Measurements from ENCODE around the gene ACOT12. TPM values are rescaled to one million over a fixed set of nuclear protein-coding genes. Genes with fewer than 3 reads are reported as not detected.

The ACOT12 gene
- total RNA-seq (0.21 TPM), polyA plus RNA-seq (0.05 TPM)

- DNase-seq (ENCODE audit: extremely low spot score), result no peak
Observed at GRCh38 chr5:81393783-81394718, at the start of gene ACOT12. ACOT12 (minus strand) TSS chr5:81394134; CDS start chr5:81394114, 20 bp downstream.

DNA sequence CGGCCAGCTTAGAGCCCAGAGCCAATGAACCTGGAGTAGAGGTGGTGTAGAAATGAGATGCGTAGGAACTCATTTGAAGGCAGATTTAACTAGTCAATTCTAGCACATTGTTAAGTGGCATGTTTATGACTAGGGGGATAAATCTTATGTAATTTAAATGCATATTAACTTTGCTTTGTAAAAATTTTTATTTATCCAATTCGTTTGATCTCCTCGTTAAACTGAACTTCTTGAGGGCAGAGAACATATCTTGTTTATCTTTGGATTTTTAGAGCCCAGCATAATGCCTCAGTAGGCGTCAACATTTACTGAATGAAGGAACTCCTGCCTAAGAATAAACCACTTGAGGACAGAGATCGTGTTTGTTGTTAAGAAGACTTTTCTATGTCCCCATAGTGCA is 41.1 kb upstream of the ACOT12 start:
- no peak for DNase-seq (ENCODE audit: extremely low spot score)
- no peak overlapping the region for H3K27ac ChIP-seq (ENCODE audit: low read depth)
- no peak overlapping the region for H3K4me3 ChIP-seq (ENCODE audit: low read depth, low read length)
- no peaks in the 10 kb centered on the region for H3K4me1 ChIP-seq (ENCODE audit: insufficient read depth)
- H3K36me3 ChIP-seq (ENCODE audit: insufficient read depth), result no peaks in the 10 kb centered on the region
- 50% methylated on average over 6 of the region's 6 CpGs for WGBS

More at GRCh38 chr5:81393783-81394718, at the start of gene ACOT12:
- H3K36me3 ChIP-seq (ENCODE audit: insufficient read depth), result no peaks in the 10 kb centered on the region
- no peaks in the 10 kb centered on the region for H3K4me1 ChIP-seq (ENCODE audit: insufficient read depth)
- H3K27ac ChIP-seq (ENCODE audit: low read depth), result no peak within 1 kb of the TSS
- WGBS, result 3% methylated on average over 77 of the region's 77 CpGs
- peak within 1 kb of the TSS; percentile 58 for H3K4me3 ChIP-seq (ENCODE audit: low read depth, low read length)

GRCh38 chr5:81429985-81430384 is 36.1 kb upstream of the ACOT12 start:
- Histone ChIP-seq H3K27ac (ENCODE audit: low read depth) (no peak overlapping the region), H3K36me3 (ENCODE audit: insufficient read depth) (no peaks in the 10 kb centered on the region), H3K4me1 (ENCODE audit: insufficient read depth) (peaks cover 1% of the 10 kb centered on the region), H3K4me3 (ENCODE audit: low read depth, low read length) (no peak overlapping the region)
- no peak for DNase-seq (ENCODE audit: extremely low spot score)

- no peak overlapping the region for H3K4me3 ChIP-seq (ENCODE audit: low read depth, low read length)
- no peak for DNase-seq (ENCODE audit: extremely low spot score)
- WGBS, result 89% methylated on average over 3 of the region's 3 CpGs
- H3K36me3 ChIP-seq (ENCODE audit: insufficient read depth), result no peaks in the 10 kb centered on the region
- H3K27ac ChIP-seq (ENCODE audit: low read depth), result no peak overlapping the region
- peaks cover 1% of the 10 kb centered on the region for H3K4me1 ChIP-seq (ENCODE audit: insufficient read depth)
Observed at GRCh38 chr5:81429363-81429762, 35.4 kb upstream of the ACOT12 start.

DNA sequence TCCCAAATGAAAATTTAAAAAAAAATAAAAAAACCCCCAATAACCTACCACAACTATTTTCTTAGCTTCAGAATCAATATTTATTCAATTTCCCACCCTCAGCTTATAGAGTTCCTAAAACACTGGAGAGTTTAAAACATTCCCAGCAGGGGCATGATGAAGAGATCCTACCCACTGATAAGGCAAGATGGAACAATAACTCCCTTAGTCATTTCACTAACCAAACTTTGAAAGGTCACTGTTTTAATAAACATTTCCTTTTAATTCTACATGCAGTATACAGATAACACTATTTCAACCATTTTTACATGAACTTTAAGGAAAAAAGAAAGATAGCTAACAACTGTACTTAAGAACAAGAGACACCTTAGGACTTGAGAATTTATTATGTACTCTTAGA is 34.9 kb upstream of the ACOT12 start:
- no peaks in the 10 kb centered on the region for H3K36me3 ChIP-seq (ENCODE audit: insufficient read depth)

DNA sequence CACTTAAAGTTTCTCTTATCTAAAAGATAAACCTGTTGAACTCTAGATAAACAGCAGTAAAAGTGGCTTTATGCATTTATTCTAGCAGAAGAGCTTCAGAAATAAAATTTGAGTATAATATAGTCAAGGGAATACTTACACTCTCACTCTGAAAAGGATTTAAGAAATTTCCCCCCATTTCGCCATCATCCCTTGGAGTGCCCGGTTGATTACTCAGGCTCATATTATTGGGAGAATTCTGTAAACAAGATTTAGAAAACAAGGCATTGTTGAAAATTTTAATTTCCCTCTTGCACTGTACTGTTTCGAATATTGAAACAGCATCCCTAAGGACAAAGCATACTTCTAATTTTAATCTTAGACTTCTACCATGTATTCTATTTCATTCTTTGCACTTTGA is 34.5 kb upstream of the ACOT12 start:
- 82% methylated on average over 3 of the region's 3 CpGs for WGBS
- Histone ChIP-seq H3K36me3 (ENCODE audit: insufficient read depth) (no peaks in the 10 kb centered on the region), H3K4me1 (ENCODE audit: insufficient read depth) (peaks cover 1% of the 10 kb centered on the region), H3K27ac (ENCODE audit: low read depth) (no peak overlapping the region), H3K4me3 (ENCODE audit: low read depth, low read length) (no peak overlapping the region)
- DNase-seq (ENCODE audit: extremely low spot score), result no peak

More for the DNA sequence above, 34.9 kb upstream of the ACOT12 start:
- H3K4me3 ChIP-seq (ENCODE audit: low read depth, low read length), result no peak overlapping the region
- DNase-seq (ENCODE audit: extremely low spot score), result no peak
- peaks cover 1% of the 10 kb centered on the region for H3K4me1 ChIP-seq (ENCODE audit: insufficient read depth)
- no peak overlapping the region for H3K27ac ChIP-seq (ENCODE audit: low read depth)

DNA sequence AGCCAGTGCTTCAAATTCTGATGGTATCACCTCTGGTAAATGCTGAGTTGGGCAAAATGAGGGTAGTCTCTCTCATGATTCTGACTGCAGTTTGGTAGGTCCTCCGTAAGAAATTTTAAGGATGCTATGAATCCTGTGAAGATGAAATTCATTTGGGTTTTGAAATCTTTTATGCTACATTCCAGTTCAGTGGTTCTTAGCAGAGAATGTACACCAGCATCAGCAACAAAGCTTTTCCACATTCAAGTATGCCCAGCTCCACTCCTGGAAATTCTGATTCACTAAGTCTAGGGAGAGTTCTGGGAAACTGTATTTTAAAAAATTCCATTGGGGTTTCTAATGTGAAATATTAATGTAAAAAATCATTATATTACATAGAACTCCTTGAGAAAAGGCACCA is 33.6 kb upstream of the ACOT12 start:
- H3K27ac ChIP-seq (ENCODE audit: low read depth), result no peak overlapping the region
- WGBS, result 96% methylated on average over 1 of the region's 1 CpG
- H3K4me3 ChIP-seq (ENCODE audit: low read depth, low read length), result no peak overlapping the region
- no peaks in the 10 kb centered on the region for H3K36me3 ChIP-seq (ENCODE audit: insufficient read depth)
- no peak for DNase-seq (ENCODE audit: extremely low spot score)
- peaks cover 1% of the 10 kb centered on the region for H3K4me1 ChIP-seq (ENCODE audit: insufficient read depth)

GRCh38 chr5:81426359-81427030 is 32.6 kb upstream of the ACOT12 start:
- DNase-seq (ENCODE audit: extremely low spot score), result no peak
- 48% methylated on average over 3 of the region's 3 CpGs for WGBS
- H3K27ac ChIP-seq (ENCODE audit: low read depth), result no peak overlapping the region
- H3K36me3 ChIP-seq (ENCODE audit: insufficient read depth), result peaks cover 1% of the 10 kb centered on the region
- no peak overlapping the region for H3K4me3 ChIP-seq (ENCODE audit: low read depth, low read length)
- peaks cover 1% of the 10 kb centered on the region for H3K4me1 ChIP-seq (ENCODE audit: insufficient read depth)

DNA sequence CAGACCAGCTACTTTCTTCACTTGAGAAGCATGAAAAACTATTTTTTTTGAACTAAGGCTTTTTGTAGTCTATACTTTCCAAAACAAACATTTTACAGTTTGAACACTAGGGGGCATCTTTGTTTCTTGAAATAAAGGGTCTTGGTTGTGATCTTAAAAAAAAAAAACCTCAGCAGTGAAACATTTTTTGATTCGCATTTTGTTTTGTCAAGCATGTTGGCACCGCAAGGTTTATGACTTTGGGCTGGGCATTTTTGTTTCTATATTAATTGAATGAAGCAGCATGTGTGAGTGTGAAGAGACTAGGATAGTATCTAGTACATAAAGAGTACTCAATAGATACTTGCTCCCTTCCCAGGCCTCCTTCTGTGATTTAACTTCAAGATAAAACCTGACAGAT is 31.6 kb upstream of the ACOT12 start:
- Histone ChIP-seq H3K27ac (ENCODE audit: low read depth) (no peak overlapping the region), H3K4me1 (ENCODE audit: insufficient read depth) (peaks cover 1% of the 10 kb centered on the region), H3K36me3 (ENCODE audit: insufficient read depth) (peaks cover 1% of the 10 kb centered on the region), H3K4me3 (ENCODE audit: low read depth, low read length) (no peak overlapping the region)
- peak; percentile 10 for DNase-seq (ENCODE audit: extremely low spot score)
- 3% methylated on average over 2 of the region's 2 CpGs for WGBS

DNA sequence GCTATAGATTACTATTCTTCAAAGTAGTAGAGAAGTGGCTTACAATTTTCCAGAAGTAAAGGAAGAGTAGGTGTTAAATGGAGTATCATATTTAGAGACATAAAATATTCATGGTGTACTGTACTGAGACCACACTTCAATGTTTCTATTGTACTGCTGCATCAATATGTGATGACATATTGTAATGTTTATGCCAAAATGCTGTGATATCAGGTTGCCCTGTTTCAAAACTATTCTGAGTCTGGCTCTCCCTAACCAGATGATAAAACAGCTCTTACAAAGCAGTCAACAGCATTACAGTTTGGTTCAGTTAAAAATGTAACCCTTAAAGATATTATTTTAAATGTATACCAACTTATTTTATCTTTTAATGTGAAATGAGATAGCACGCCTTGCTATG is 30.8 kb upstream of the ACOT12 start:
- DNase-seq (ENCODE audit: extremely low spot score), result no peak
- Histone ChIP-seq H3K4me1 (ENCODE audit: insufficient read depth) (peaks cover under 1% of the 10 kb centered on the region), H3K4me3 (ENCODE audit: low read depth, low read length) (no peak overlapping the region), H3K36me3 (ENCODE audit: insufficient read depth) (peaks cover 3% of the 10 kb centered on the region), H3K27ac (ENCODE audit: low read depth) (no peak overlapping the region)
- 93% methylated on average over 1 of the region's 1 CpG for WGBS

GRCh38 chr5:81422671-81423070 is 28.7 kb upstream of the ACOT12 start:
- 39% methylated on average over 2 of the region's 2 CpGs for WGBS
- Histone ChIP-seq H3K27ac (ENCODE audit: low read depth) (no peak overlapping the region), H3K4me3 (ENCODE audit: low read depth, low read length) (no peak overlapping the region), H3K4me1 (ENCODE audit: insufficient read depth) (no peaks in the 10 kb centered on the region), H3K36me3 (ENCODE audit: insufficient read depth) (peaks cover 3% of the 10 kb centered on the region)
- DNase-seq (ENCODE audit: extremely low spot score), result no peak

DNA sequence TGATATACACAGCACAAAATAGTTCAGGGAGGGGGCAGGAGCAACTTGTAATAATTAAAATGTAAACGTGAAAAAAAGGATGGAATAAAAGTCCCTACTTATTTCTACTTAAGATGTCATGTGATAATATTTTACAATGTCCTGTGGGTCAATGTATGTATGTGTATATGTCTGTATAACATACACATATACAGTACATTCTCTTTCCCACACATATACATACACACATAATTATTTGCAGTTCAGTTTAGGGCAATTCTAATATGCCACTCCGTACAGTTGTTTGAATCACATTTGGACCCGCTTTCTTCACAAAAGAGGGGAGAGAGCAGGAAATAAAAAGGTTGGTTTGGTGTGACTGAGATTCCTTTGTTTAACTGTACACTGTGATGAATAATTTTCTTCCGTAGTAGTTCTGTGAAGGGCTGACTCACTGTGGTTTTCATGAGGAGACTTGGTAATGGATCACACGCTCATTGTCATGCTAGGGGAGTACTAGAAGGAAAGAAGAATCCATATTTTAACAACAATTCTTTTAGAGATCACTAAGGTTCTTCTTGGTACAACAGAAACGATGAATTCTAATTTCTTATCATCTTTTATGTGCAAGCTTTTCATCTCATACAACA is 26.2 kb upstream of the ACOT12 start:
- Histone ChIP-seq H3K27ac (ENCODE audit: low read depth) (no peak overlapping the region), H3K36me3 (ENCODE audit: insufficient read depth) (peaks cover 3% of the 10 kb centered on the region), H3K4me1 (ENCODE audit: insufficient read depth) (no peaks in the 10 kb centered on the region), H3K4me3 (ENCODE audit: low read depth, low read length) (no peak overlapping the region)
- no peak for DNase-seq (ENCODE audit: extremely low spot score)
- 72% methylated on average over 6 of the region's 6 CpGs for WGBS

DNA sequence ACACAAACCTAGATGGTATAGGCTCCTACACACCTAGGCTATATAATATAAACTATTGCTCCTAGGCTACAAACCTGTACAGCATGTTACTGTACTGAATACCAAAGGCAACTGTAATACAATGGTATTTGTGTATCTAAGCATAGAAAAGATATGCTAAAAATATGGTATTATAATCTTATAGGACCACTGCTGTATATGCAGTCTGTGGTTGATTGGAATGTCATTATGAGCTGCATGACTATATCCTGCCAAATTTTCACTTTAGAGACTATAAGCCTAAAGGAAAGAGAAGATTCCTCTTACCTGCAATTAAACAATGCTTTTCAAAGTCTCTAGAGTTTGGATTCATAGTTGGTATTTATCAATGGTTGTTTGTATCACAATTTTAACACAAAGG is 24.7 kb upstream of the ACOT12 start:
- peaks cover 3% of the 10 kb centered on the region for H3K36me3 ChIP-seq (ENCODE audit: insufficient read depth)
- no peak for DNase-seq (ENCODE audit: extremely low spot score)
- no peak overlapping the region for H3K4me3 ChIP-seq (ENCODE audit: low read depth, low read length)
- no peak overlapping the region for H3K27ac ChIP-seq (ENCODE audit: low read depth)
- H3K4me1 ChIP-seq (ENCODE audit: insufficient read depth), result no peaks in the 10 kb centered on the region

DNA sequence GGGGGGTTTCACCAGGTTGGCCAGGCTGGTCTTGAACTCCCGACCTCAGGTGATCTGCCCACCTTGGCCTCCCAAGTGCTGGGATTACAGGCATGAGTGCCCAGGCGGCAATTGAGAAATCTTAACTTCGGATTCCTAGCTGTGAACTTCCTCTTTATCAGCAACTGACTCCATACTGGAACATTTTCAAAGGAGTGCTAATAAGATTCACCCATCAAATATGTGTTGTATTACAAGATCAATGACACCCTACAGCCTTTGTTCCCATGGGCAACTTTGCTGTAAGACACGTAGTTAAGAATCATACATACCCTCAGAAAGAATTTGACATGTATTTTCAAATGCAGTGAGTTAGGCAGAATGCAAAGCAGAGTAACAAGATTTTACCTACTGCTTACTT is 23.1 kb upstream of the ACOT12 start:
- WGBS, result 91% methylated on average over 4 of the region's 4 CpGs
- H3K4me3 ChIP-seq (ENCODE audit: low read depth, low read length), result no peak overlapping the region
- no peak overlapping the region for H3K27ac ChIP-seq (ENCODE audit: low read depth)
- H3K4me1 ChIP-seq (ENCODE audit: insufficient read depth), result no peaks in the 10 kb centered on the region
- DNase-seq (ENCODE audit: extremely low spot score), result no peak
- H3K36me3 ChIP-seq (ENCODE audit: insufficient read depth), result peaks cover 3% of the 10 kb centered on the region
